ENCODE measurements around the gene NSUN3.
"Not testable (repeated sequence)": the region's sequence is repeated elsewhere in the genome, so short reads cannot be mapped to it uniquely, and the experiment has no call there.

DNA sequence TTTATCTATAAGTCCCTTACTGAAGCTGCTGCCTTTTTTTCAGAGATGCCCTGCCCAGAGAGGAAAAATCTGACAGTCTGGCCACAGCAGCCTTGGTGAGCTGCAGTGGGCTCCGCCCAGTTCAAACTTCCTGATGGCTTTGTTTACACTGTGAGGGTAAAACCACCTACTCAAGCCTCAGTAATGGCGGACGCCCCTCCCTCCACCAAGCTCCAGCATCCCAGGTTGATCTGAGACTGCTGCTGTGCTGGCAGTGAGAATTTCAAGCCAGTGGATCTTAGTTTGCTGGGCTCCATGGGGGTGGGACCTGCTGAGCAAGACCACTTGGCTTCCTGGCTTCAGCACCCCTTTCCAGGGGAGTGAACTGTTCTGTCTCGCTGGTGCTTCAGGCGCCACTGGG is 17.7 kb downstream of the NSUN3 start:
- TF ChIP-seq, protein P1, sequence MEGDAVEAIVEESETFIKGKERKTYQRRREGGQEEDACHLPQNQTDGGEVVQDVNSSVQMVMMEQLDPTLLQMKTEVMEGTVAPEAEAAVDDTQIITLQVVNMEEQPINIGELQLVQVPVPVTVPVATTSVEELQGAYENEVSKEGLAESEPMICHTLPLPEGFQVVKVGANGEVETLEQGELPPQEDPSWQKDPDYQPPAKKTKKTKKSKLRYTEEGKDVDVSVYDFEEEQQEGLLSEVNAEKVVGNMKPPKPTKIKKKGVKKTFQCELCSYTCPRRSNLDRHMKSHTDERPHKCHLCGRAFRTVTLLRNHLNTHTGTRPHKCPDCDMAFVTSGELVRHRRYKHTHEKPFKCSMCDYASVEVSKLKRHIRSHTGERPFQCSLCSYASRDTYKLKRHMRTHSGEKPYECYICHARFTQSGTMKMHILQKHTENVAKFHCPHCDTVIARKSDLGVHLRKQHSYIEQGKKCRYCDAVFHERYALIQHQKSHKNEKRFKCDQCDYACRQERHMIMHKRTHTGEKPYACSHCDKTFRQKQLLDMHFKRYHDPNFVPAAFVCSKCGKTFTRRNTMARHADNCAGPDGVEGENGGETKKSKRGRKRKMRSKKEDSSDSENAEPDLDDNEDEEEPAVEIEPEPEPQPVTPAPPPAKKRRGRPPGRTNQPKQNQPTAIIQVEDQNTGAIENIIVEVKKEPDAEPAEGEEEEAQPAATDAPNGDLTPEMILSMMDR (IDR thresholded peaks at IDR 0.05) = not testable (repeated sequence)
- not testable (repeated sequence) for TF ChIP-seq POLR2A (IDR thresholded peaks at IDR 0.05)

Measured in stomach (tissue), 4 donors.